Raji (cell line): ENCODE results near the gene CLMN.

ENCODE experiments used
- POLR2A ChIP-seq: IDR thresholded peaks from 2 replicates; pipeline ENCODE4 v1.6.1; 2011; ENCODE audit warnings: low read depth, low read length, control low read depth; ENCODE audit not compliant: insufficient read depth

The CLMN gene

DNA sequence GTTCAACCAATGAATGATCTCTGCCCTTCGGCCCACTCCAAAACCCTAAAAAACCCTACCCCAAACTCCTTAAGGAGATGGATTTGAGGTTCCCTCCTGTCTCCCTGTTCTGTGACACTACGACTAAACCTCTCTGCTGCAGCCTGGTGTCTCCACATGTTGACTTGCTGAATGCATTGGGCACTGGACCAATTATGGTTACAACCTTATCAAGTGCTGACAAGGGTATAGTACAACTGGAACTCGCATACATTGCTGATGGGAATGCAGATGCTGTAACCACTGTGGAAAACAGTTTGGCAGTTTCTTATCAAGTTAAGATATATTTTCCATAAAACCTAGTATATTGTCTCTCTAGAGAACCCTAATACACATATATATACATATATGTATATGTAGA lies 156.0 kb downstream of the CLMN start:
- TF ChIP-seq POLR2A: no peak

DNA sequence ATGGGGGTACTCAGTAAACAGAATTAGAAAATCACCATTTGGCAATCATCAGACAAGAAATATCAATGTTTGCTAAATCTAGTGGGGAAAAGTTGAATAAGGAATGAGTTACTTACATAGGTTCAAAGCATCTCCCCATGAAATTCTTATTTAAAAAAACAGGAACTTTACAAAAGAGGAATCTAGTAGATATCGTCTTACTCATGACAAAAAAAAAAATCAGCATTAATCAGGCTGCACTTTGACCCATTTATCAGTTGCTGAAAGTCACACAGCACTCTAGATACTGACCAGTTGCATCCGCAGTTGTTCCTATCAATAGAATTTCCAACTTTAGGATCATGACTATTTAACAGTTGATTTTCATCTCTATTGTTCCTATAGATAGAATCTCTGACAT lies 156.6 kb downstream of the CLMN start:
- TF ChIP-seq POLR2A: no peak

DNA sequence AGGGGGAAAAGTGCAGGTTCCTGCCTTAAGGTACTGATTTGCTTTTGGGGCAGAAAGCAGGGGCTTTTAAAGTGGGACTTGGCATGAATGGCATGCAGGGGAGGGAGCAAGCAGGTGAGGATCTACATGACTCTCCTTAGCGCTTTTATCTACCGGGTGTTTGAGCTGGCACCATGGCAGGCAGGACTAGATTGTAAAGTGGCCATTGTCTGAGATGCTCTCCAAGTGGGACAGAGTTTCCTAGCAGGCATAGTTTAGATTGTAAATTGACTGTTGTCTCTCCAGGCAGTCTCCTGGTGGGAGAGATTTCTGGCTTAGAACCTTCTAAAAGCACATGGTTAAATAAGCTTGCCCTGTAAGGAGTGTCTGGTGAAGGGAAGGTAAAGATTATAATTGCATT lies 157.1 kb downstream of the CLMN start:
- TF ChIP-seq POLR2A: no peak

DNA sequence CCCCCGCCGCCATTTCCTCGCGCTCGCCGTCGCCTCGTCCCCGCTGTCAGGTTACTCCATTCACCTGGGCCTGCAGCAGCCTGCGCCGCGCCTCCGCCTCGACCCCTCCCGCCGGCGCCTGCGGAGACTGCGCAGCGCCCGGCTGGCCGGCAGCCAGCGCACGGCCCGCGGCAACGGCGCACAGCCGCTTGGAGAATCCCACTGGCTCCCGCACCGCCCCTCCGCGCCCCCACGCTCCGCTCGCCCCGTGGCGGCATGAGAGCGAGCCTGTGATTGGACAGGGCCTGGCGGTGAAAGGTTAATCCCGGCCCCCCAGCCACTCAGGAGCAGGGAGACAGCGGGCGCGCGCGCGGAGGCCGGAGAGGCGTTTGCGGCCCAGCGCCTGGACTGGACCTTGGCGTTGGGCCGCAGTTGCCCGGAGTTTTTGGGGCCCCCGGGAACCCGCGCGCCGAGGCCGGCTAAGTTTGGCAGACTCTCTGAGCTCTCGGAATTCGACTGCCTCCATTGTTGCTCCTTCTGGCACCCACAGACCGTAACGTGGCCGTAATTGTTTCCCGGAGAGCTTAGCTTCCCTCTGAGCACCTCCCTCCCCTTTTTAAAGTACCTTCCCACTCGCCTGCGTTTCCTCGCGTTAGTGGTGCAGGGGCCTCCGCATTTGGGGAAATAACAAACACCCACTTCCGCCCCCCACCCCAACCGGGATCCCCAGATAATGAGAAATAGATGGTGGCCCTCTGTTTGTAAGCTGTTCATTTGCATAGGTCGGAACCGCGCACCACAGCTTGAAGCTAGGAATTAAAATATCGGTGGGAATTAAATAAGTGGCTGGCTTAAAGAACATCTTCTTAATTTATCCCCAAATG lies 162.2 kb downstream of the CLMN start, which contains the start of gene DICER1:
TSS of gene DICER1 (minus strand) at position 203 of the 863 bp plus-strand sequence. CDS start 24,071 bp downstream, outside the sequence.
- peak; percentile 55 for TF ChIP-seq POLR2A

GRCh38 chr14:95157048-95157326 lies 162.7 kb downstream of the CLMN start:
- no peak; the same call in 1 of the 2 replicates for TF ChIP-seq POLR2A

DNA sequence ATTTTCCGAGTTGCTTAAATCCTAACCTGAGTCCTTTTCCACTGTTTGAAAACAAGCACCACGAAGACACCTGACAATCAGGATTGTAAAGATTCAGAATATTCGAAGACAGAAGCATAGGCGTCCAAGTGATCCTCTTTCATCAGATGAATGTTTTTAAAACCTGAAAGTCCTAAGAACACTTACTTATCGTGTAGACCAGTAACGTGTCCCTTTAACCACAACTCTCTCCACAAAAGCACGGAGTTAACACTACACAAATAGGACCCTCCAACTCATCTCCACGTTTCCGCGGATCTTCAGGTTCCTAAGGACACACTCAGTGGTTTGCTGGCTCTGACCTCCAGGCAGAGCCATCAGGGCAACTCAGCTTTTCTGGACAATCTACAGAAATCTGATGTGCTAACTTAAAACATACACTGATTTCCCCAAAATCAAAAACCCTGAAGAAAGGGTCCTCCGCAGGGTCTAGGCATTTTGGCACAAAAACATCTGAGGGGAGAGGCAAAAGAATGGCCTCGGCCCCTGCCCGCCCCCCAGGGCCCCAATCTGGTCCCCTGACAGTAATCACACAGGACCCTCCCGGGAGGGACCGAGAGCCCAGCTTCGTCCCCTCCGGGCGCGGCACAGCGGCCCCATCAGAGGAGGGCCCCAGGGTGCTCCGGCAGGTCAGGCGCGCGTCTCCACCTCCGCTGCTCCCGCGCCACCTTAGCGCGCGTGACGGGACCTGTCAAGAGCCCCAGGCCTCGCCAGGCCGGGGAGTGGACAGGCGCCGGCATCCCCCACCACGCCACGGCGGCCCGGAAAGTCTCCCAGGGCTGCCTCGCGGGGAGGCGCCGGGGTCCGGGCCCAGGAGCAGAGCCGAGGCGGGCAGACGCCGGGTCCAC lies 163.3 kb downstream of the CLMN start:
- TF ChIP-seq POLR2A: no peak

DNA sequence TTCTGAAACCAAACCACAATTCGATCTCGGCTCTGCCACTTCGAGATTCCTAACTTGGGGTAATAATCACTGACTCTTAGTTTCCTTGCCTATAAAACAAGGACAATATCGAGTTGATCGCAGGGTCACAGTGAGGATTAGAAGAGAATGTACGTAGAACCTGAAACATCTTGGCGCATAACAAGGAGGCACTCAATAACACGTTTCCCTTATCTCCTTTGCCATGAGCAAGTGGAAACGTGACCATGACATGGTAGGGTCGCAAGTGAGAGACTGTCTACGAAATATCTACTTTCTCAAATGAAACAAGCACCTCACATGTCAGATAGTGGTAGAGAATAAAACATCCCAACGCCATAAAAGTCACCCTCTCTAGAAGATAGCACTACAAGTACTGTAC lies 164.7 kb downstream of the CLMN start:
- TF ChIP-seq POLR2A: no peak

GRCh38 chr14:95153866-95154265 lies 165.8 kb downstream of the CLMN start:
- TF ChIP-seq POLR2A: no peak

DNA sequence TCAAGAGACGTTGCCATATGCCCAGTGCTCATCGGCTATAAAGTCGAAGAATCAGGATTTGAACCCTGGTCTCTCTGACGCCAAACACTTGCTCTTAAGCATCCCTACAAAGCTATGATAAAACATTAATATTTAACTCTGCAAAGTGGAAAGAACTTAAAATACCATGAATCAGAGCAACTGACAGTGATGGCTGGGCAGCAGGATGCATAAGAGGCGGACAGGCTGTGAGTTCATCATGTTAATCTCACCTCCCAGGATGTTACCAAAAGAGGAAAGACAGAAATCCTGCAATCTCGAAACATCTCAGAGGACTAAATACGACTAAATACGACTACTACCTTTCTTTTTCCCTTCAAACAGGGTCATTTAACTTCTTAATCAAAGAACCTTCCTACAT lies 168.1 kb downstream of the CLMN start:
- TF ChIP-seq POLR2A: no peak

DNA sequence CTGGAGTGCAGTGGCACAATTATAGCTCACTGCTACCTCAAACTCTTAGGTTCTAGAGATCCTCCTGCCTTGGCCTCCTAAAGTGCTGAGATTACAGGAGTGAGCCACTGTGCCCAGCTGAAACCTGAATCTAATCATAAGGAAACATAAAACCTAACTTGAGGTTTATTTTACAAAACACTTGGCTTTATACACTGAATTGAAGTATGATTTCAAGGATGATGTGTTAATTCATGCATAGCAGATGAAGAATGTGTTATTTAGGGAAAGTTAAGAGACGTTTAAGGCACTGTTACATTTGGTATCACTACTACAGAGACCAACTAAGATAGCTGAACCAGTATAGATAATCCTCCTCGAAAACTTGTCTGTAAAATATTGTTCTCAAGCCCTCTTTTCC lies 168.8 kb downstream of the CLMN start:
- TF ChIP-seq POLR2A: no peak

- no peak for TF ChIP-seq POLR2A
Measured at GRCh38 chr14:95149441-95149840, 170.3 kb downstream of the CLMN start.

GRCh38 chr14:95147597-95147996 lies 172.1 kb downstream of the CLMN start:
- TF ChIP-seq POLR2A: no peak

DNA sequence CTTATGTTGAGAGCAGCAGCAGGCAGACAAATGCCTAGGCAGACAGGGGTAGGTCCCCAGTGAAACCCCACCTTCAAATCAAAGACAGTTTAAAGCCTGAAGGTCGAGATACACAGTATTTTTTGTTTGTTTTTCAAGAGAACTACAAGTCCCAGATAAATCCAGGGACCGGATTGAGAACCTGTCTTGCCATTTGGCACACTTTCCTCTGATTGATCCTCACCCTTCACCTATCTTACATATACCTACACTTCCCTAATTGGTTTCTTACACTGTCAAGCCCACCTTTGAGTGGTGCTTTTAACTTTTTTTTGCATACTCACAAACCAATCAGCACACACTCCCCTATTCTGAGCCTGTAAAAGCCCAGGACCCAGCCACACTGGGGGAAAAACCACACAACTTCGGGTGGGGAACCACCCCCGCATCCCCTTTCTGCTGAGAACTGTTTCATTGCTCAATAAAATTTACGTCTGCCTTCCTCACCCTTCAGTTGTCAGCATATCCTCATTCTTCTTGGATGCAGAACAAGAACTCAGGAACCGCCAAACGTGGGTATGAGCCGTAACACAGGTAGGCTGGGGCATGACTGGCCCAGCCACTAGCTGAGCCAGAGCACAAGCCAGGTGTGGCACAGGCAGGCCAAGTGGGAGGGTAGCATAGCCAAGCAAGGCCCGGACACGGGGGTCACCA lies 173.5 kb downstream of the CLMN start:
- no peak for TF ChIP-seq POLR2A

- TF ChIP-seq POLR2A: no peak
Measured at GRCh38 chr14:95144849-95145248, 174.9 kb downstream of the CLMN start.

DNA sequence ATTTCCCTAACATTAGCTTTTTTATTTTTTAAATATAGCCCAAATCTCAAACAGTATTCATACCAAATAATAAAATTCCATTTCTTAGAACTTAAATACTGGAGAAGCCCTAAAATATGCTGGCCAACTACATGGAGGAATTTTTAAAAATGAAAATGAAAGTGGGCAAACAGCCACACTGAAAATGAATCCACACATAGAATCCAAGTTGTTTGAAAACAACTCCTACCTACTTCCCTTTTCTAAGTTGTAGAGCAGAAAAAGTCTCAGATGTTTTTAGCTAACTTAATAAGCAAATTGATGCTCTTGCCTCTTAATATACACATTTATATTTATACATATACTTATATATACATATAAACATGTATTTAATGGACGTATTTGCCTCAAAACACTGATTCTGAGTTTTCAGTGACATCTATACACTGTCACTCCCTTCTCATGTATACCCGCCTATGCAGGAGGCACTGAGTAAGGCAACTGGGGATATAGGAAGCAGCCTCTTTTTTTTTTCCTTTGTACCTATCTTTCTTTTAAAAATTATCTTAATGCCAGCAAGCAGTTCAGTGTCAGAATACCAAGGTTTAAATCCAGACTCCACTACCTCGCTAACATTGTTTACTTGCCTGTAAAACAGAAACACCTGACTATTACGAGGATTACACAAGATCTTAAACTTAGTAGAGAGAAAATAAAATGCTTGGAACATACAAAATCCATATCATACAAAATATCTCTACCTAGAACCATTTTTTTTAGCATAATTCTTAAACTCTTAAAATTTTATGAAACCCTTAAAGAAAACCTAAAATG lies 175.7 kb downstream of the CLMN start:
- TF ChIP-seq POLR2A: no peak
